K562 (cell line): ENCODE measurements around the gene MATR3. TPM values are rescaled to one million over a fixed set of nuclear protein-coding genes. Genes with fewer than 3 reads are reported as not detected.
A peak's percentile ranks its signal among the peaks of the same experiment; 100 is the strongest.
"Not testable (repeated sequence)": the region's sequence is repeated elsewhere in the genome, so short reads cannot be mapped to it uniquely, and the experiment has no call there.

Experiments used
- ATAC-seq: fragments of 200-7000 bp; cut with Tn5 transposase; 3 replicates; pipeline ENCODE4 v1.9.1; 2020; ENCODE audit warnings: moderate library complexity
- BruUV-seq: library from RNA; stranded (reverse); fragments of 400-500 nt; replicated peaks from 2 replicates; lab custom pipeline; 2021; lab: Mats Ljungman, UMichigan
- CTCF ChIA-PET: fragments of 300-600 bp; formaldehyde crosslinking; extraction: SDS; loops from one replicate; lab custom pipeline; 2021; ENCODE audit warnings: low intra/inter-chr PET ratio; lab: Yijun Ruan, JAX
- POLR2A ChIA-PET: fragments of 300-600, 350-650 bp; sonication (Branson Sonifier 250); formaldehyde crosslinking; extraction: SDS; loops from one replicate; lab custom pipeline; 2021; ENCODE audit warnings: antibody characterized with exemption, inconsistent platforms; lab: Yijun Ruan, JAX
- DNase-seq, 4 experiments: peaks; one replicate each; pipeline versions ENCODE4 v3.0.0 to v3.0.0-alpha.2; 2011 to 2018; ENCODE audit warnings: low spot score in 3 of 4, mixed read lengths in 3 of 4; ENCODE audit errors: extremely low read depth in 1 of 4
- FAIRE-seq: peaks from 2 replicates; lab custom pipeline; 2011; peaks lifted over from hg19 to GRCh38; lab: Jason Lieb, UNC
- H2AFZ ChIP-seq: 2 replicates; pipeline ENCODE4 v1.6.0; 2011; ENCODE audit warnings: low read depth, low read length, control low read depth, inconsistent platforms
- H3K27ac ChIP-seq: fragments of 200-600 bp; 3 replicates; pipeline ENCODE4 v1.8.0; 2011; ENCODE audit warnings: low read depth, mild to moderate bottlenecking, control low read depth, inconsistent platforms, low read length, moderate library complexity, mixed read lengths; ENCODE audit errors: extremely low read depth
- H3K27me3 ChIP-seq, 2 experiments: fragments of 300-600 bp in 1 of 2; 2 replicates in 1 of 2; 3 replicates in 1 of 2; pipeline versions ENCODE4 v1.6.0 to v1.8.0; 2011; ENCODE audit warnings: inconsistent platforms in 2 of 2, low read length in 2 of 2, mild to moderate bottlenecking in 1 of 2, mixed read lengths in 1 of 2, moderate library complexity in 1 of 2; ENCODE audit not compliant: control insufficient read depth in 2 of 2, insufficient read depth in 2 of 2
- H3K36me3 ChIP-seq: fragments of 300-600 bp; 3 replicates; pipeline ENCODE4 v1.8.0; 2011; ENCODE audit warnings: mild to moderate bottlenecking, low read length, inconsistent platforms; ENCODE audit not compliant: control insufficient read depth, insufficient read depth
- H3K4me1 ChIP-seq, 2 experiments: fragments of 200-600 bp in 1 of 2; replicated peaks in 1 of 2; 2 replicates in 1 of 2; 3 replicates in 1 of 2; pipeline versions ENCODE4 v1.5.1 to v1.8.0; 2011; ENCODE audit warnings: inconsistent platforms in 2 of 2, low read length in 2 of 2, mild to moderate bottlenecking in 1 of 2, mixed read lengths in 1 of 2, moderate library complexity in 1 of 2; ENCODE audit not compliant: control insufficient read depth in 2 of 2, insufficient read depth in 2 of 2
- H3K4me2 ChIP-seq: 2 replicates; pipeline ENCODE4 v1.6.1; 2011; ENCODE audit warnings: low read length, control low read depth, inconsistent platforms, mixed read lengths; ENCODE audit not compliant: insufficient read depth
- H3K4me3 ChIP-seq: fragments of 200-600 bp; sonication (generic), shearing (Covaris generic); 2 replicates; pipeline ENCODE4 v1.5.1; 2016; ENCODE audit warnings: control low read depth, inconsistent platforms
- H3K79me2 ChIP-seq: fragments of 200-600 bp; 3 replicates; pipeline ENCODE4 v1.8.0; 2011; ENCODE audit warnings: low read length, inconsistent platforms; ENCODE audit not compliant: control insufficient read depth, insufficient read depth
- H3K9ac ChIP-seq, 2 experiments: 2 replicates each; pipeline versions ENCODE4 v1.6.0 to v1.6.1; 2011; ENCODE audit warnings: low read depth in 2 of 2, low read length in 2 of 2, control low read depth in 1 of 2, inconsistent platforms in 1 of 2, mild to moderate bottlenecking in 1 of 2, mixed read lengths in 1 of 2; ENCODE audit not compliant: insufficient read depth in 1 of 2
- H3K9me1 ChIP-seq: one replicate; pipeline ENCODE4 v1.6.0; 2011; ENCODE audit warnings: inconsistent platforms, mild to moderate bottlenecking, low read length, moderate library complexity; ENCODE audit not compliant: control insufficient read depth, insufficient read depth
- H3K9me3 ChIP-seq: replicated peaks from 2 replicates; pipeline ENCODE4 v1.5.1; 2011; ENCODE audit warnings: low read depth, low read length, inconsistent platforms; ENCODE audit not compliant: control insufficient read depth, insufficient read depth
- H4K20me1 ChIP-seq: replicated peaks from 2 replicates; pipeline ENCODE4 v1.6.1; 2011; ENCODE audit warnings: low read length, inconsistent platforms, mixed read lengths; ENCODE audit not compliant: control insufficient read depth, insufficient read depth
- BRCA1 ChIP-seq, 2 experiments: fragments of 450-650 bp in 1 of 2; sonication (generic) in 1 of 2; formaldehyde crosslinking in 1 of 2; IDR thresholded peaks; 2 replicates each; pipeline versions ENCODE4 v1.5.0 to v1.6.1; 2017 to 2020; ENCODE audit warnings: mild to moderate bottlenecking in 1 of 2, missing genetic modification reagents in 1 of 2
- ELF4 ChIP-seq: fragments of 450-650 bp; formaldehyde crosslinking; IDR thresholded peaks from 2 replicates; pipeline ENCODE4 v1.4.0; 2022; ENCODE audit warnings: missing genetic modification characterization
- NR2F6 ChIP-seq: fragments of 450-650 bp; formaldehyde crosslinking; IDR thresholded peaks from 2 replicates; pipeline ENCODE4 v1.4.0; 2020; ENCODE audit warnings: mild to moderate bottlenecking
- ZC3H4 ChIP-seq: sonication (generic); formaldehyde crosslinking; IDR thresholded peaks from 2 replicates; pipeline ENCODE4 v1.9.0; 2021; ENCODE audit warnings: missing genetic modification reagents, borderline replicate concordance
- ZNF324 ChIP-seq: fragments of 250-450 bp; sonication (Bioruptor Pico); IDR thresholded peaks from 2 replicates; pipeline ENCODE4 v1.4.0; 2020; ENCODE audit warnings: mild to moderate bottlenecking
- WGBS: fragments of 100-300 bp; shearing (Covaris generic); methylation state at CpG from one replicate; pipeline ENCODE4 v1.1.6; 2016; ENCODE audit warnings: low coverage, mixed read lengths; ENCODE audit not compliant: insufficient coverage; ENCODE audit errors: missing lambda C conversion rate; 5-methylcytosine and 5-hydroxymethylcytosine counted together
- in situ Hi-C: fragments of 300-500 bp; cut with MboI; formaldehyde crosslinking; loops from 4 replicates; pipeline ENCODE4 v1.15.0; 2018; ENCODE audit warnings: inconsistent platforms, mixed read lengths
- intact Hi-C: fragments of 100-400 bp; cut with micrococcal nuclease; formaldehyde crosslinking; loops from 2 replicates; pipeline ENCODE4 v1.14.2; 2022
- polyA plus RNA-seq, 8 experiments: library from polyadenylated mRNA; depleted of rRNA in 4 of 8; stranded (reverse) in 5 of 8; unstranded in 3 of 8; fragments of >200 nt; fragmentation: Nextera tagmentation in 2 of 8; fragmentation: Illumina TruSeq in 1 of 8; extraction: Ambion mirVana in 2 of 8; extraction: Trizol in 1 of 8; gene quantifications; 2 replicates each; pipeline versions ENCODE4 v1.2.1 to v1.2.3, GENCODE V29; 2011 to 2014; ENCODE audit warnings: inconsistent platforms in 1 of 8, missing spikeins in 1 of 8
- total RNA-seq, 7 experiments: library from RNA; depleted of rRNA in 6 of 7; stranded (reverse); fragments of >200 nt in 6 of 7; fragmentation: Illumina TruSeq in 2 of 7; extraction: Trizol in 2 of 7; gene quantifications; 2 replicates each; pipeline versions ENCODE4 v1.2.1 to v1.2.3, GENCODE V29; 2011 to 2021; ENCODE audit warnings: low replicate concordance in 1 of 7
- TF ChIP-seq, protein P1 (sequence below): sonication (generic); formaldehyde crosslinking; IDR thresholded peaks from 2 replicates; pipeline ENCODE4 v1.8.0; 2022; ENCODE audit warnings: missing genetic modification reagents, mild to moderate bottlenecking, borderline replicate concordance

The MATR3 gene
- total and polyA plus RNA-seq, 9 of the 15 experiments (the other 6 are each of a cell fraction or from before 2014, with no cell fraction given) = 150 to 425 (median 263) TPM

- BruUV-seq, H3K9ac ChIP-seq, DNase-seq, H2AFZ ChIP-seq, H3K4me3 ChIP-seq, ATAC-seq, H3K9me3 ChIP-seq, H3K4me2 ChIP-seq, intact Hi-C loops, H3K4me1 ChIP-seq, H3K27me3 ChIP-seq, H3K27ac ChIP-seq, H3K9me1 ChIP-seq, FAIRE-seq, in situ Hi-C loops: not testable (repeated sequence)
- Histone ChIP-seq H3K36me3 (peaks cover 79% of the 10 kb centered on the region), H3K79me2 (peaks cover 100% of the 10 kb centered on the region), H4K20me1 (peaks cover 47% of the 10 kb centered on the region)
- 76% methylated on average over 4 of the region's 9 CpGs for WGBS
- POLR2A ChIA-PET = interaction anchor here (0.7 to 3.2 kb wide), 6 partner anchors 10 to 737 kb away, joined by 3 to 12 read pairs (median 4); partner anchors contain the start of gene PAIP2
- CTCF ChIA-PET = interaction anchor here (0.8 kb wide), 1 partner anchor 11 kb away, joined by 3 read pairs; no protein-coding TSS in a partner anchor
These were observed 17.2 kb downstream of the MATR3 start for GRCh38 chr5:139310715-139311186.

- peaks cover 5% of the 10 kb centered on the region for H3K9me1 ChIP-seq
- ATAC-seq (peak; percentile 8; the same call in 2 of the 3 replicates), FAIRE-seq (no peak), DNase-seq (no peak)
- peaks cover 100% of the 10 kb centered on the region for H3K79me2 ChIP-seq
- 80% methylated on average over 9 of the region's 9 CpGs for WGBS
- H3K36me3 ChIP-seq = peaks cover 81% of the 10 kb centered on the region
- in situ Hi-C loops = no loop called here
- H4K20me1 ChIP-seq = peaks cover 36% of the 10 kb centered on the region
- no peak overlapping the region for H3K4me2 ChIP-seq
- no peaks in the 10 kb centered on the region for H3K27me3 ChIP-seq
- H3K4me3 ChIP-seq = no peak overlapping the region
- H3K4me1 ChIP-seq = peaks cover 3% of the 10 kb centered on the region in 2 experiments; a peak in 3 of 5 replicates
- ChIA-PET CTCF (no interaction called here), POLR2A (interaction anchor here (0.9 to 3.2 kb wide), 8 partner anchors 9 to 36 kb away, joined by 3 to 17 read pairs (median 4); no protein-coding TSS in a partner anchor)
- no TSS peak for BruUV-seq
- intact Hi-C loops = no loop called here
- peak overlapping the region in 1 of 2 experiments; percentile 49; a peak in 1 of 4 replicates for H3K9ac ChIP-seq
- H3K27ac ChIP-seq = no peak overlapping the region
- TF ChIP-seq BRCA1 (IDR thresholded peaks at IDR 0.05) = no peak
- TF ChIP-seq BRCA1 (CRISPR knock-in tag; IDR thresholded peaks at IDR 0.05) = no peak
- TF ChIP-seq, protein P1, sequence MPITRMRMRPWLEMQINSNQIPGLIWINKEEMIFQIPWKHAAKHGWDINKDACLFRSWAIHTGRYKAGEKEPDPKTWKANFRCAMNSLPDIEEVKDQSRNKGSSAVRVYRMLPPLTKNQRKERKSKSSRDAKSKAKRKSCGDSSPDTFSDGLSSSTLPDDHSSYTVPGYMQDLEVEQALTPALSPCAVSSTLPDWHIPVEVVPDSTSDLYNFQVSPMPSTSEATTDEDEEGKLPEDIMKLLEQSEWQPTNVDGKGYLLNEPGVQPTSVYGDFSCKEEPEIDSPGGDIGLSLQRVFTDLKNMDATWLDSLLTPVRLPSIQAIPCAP (CRISPR knock-in tag) = no peak
- TF ChIP-seq ZC3H4 (CRISPR knock-in tag) = no peak
- TF ChIP-seq NR2F6 (CRISPR knock-in tag) = no peak
- no peak for TF ChIP-seq ZNF324 (CRISPR knock-in tag)
- no peak for TF ChIP-seq ELF4 (CRISPR knock-in tag)
- no peaks in the 10 kb centered on the region for H3K9me3 ChIP-seq
- no peak overlapping the region for H2AFZ ChIP-seq
These were observed 18.5 kb downstream of the MATR3 start for GRCh38 chr5:139312075-139312474.
